OCI-LY7 (cell line): ENCODE results near the gene AGTRAP. TPM values are rescaled to one million over a fixed set of nuclear protein-coding genes. Genes with fewer than 3 reads are reported as not detected.

Source experiments
- BruUV-seq: library from RNA; stranded (reverse); fragments of 400-500 nt; replicated peaks from 2 replicates; lab custom pipeline; 2021; lab: Mats Ljungman, UMichigan
- CTCF ChIA-PET: fragments of 300-600 bp; sonication (Branson Sonifier 250); formaldehyde crosslinking; loops from one replicate; lab custom pipeline; 2022; ENCODE audit warnings: antibody characterized with exemption; ENCODE audit not compliant: unreplicated experiment; lab: Charles Lee
- POLR2A ChIA-PET: fragments of 300-600 bp; sonication (Branson Sonifier 250); formaldehyde crosslinking; loops from one replicate; lab custom pipeline; 2022; ENCODE audit warnings: antibody characterized with exemption; lab: Charles Lee
- DNase-seq: peaks from one replicate; pipeline ENCODE4 v3.0.0-alpha.2; 2015; ENCODE audit warnings: low spot score
- H2AFZ ChIP-seq: fragments of 200-600 bp; sonication (generic), shearing (Covaris generic); 2 replicates; pipeline ENCODE4 v1.6.1; 2014; ENCODE audit warnings: mild to moderate bottlenecking, antibody characterized with exemption, low read length, moderate library complexity
- H3K27ac ChIP-seq: fragments of 200-600 bp; sonication (generic); 2 replicates; pipeline ENCODE4 v1.5.1; 2014; ENCODE audit warnings: mixed run types, low read depth, mild to moderate bottlenecking, moderate library complexity, low read length, inconsistent platforms; ENCODE audit not compliant: poor library complexity, severe bottlenecking
- H3K36me3 ChIP-seq: fragments of 200-600 bp; sonication (generic); 2 replicates; pipeline ENCODE4 v1.6.1; 2014; ENCODE audit warnings: mild to moderate bottlenecking, antibody characterized with exemption, low read length, moderate library complexity, mixed read lengths; ENCODE audit not compliant: insufficient read depth
- H3K4me1 ChIP-seq: fragments of 200-600 bp; sonication (generic); 2 replicates; pipeline ENCODE4 v1.5.1; 2014; ENCODE audit warnings: mild to moderate bottlenecking, low read length; ENCODE audit not compliant: insufficient read depth, poor library complexity, severe bottlenecking
- H3K4me2 ChIP-seq: fragments of 200-600 bp; sonication (generic); 2 replicates; pipeline ENCODE4 v1.6.1; 2014; ENCODE audit warnings: mild to moderate bottlenecking, low read length
- H3K4me3 ChIP-seq: fragments of 200-600 bp; sonication (generic); 2 replicates; pipeline ENCODE4 v1.5.1; 2014; ENCODE audit warnings: mild to moderate bottlenecking, low read depth, low read length; ENCODE audit not compliant: poor library complexity, severe bottlenecking
- H3K79me2 ChIP-seq: fragments of 200-600 bp; sonication (generic); 2 replicates; pipeline ENCODE4 v1.6.1; 2016; ENCODE audit warnings: low read depth, mild to moderate bottlenecking, low read length, moderate library complexity, mixed read lengths; ENCODE audit not compliant: insufficient read depth
- H3K9me2 ChIP-seq: fragments of 200-600 bp; sonication (generic); 2 replicates; pipeline ENCODE4 v1.6.1; 2016; ENCODE audit warnings: mild to moderate bottlenecking, low read length, mixed read lengths; ENCODE audit not compliant: insufficient read depth
- H3K9me3 ChIP-seq: fragments of 200-600 bp; sonication (generic); 2 replicates; pipeline ENCODE4 v1.6.1; 2014; ENCODE audit warnings: mild to moderate bottlenecking, mixed run types, low read length, mixed read lengths
- H4K20me1 ChIP-seq: fragments of 200-600 bp; sonication (generic); 2 replicates; pipeline ENCODE4 v1.6.1; 2014; ENCODE audit warnings: mild to moderate bottlenecking, antibody characterized with exemption, low read length, moderate library complexity, mixed read lengths; ENCODE audit not compliant: insufficient read depth
- CTCF ChIP-seq: fragments of 200-600 bp; sonication (generic); conservative IDR thresholded peaks from 2 replicates; pipeline ENCODE4 v1.5.1; 2014; ENCODE audit warnings: mild to moderate bottlenecking, antibody characterized with exemption, low read length, moderate library complexity, mixed read lengths
- EZH2phosphoT487 ChIP-seq: fragments of 200-600 bp; sonication (generic); IDR thresholded peaks from 2 replicates; pipeline ENCODE4 v1.6.1; 2018; ENCODE audit warnings: low read depth, borderline replicate concordance, mild to moderate bottlenecking, mixed run types, antibody characterized with exemption, low read length, moderate library complexity, mixed read lengths
- intact Hi-C: fragments of 100-400 bp; cut with micrococcal nuclease; formaldehyde crosslinking; loops from one replicate; pipeline ENCODE4 v1.10.0; 2022; ENCODE audit not compliant: unreplicated experiment
- total RNA-seq, 2 experiments: library from RNA; depleted of rRNA in 1 of 2; stranded (reverse); fragments of >200 nt in 1 of 2; shearing (Covaris generic) in 1 of 2; gene quantifications; 2 replicates each; pipeline ENCODE4 v1.2.3, GENCODE V29; 2014 to 2022

Gene AGTRAP
- total RNA-seq, 2 experiments from 2014 or later: 36.1 to 40.0 TPM

- no TSS peak for BruUV-seq
- TF ChIP-seq EZH2phosphoT487: no peak
- TF ChIP-seq CTCF: no peak
- ChIA-PET POLR2A (interaction anchor here (1.2 kb wide), 1 partner anchor 19 kb away, joined by 3 read pairs; no protein-coding TSS in a partner anchor), CTCF (no interaction called here)
- Histone ChIP-seq H3K4me2 (no peak overlapping the region), H4K20me1 (no peaks in the 10 kb centered on the region), H3K9me2 (no peaks in the 10 kb centered on the region), H3K36me3 (no peaks in the 10 kb centered on the region), H3K4me3 (no peak overlapping the region), H2AFZ (no peak overlapping the region), H3K79me2 (no peaks in the 10 kb centered on the region), H3K9me3 (no peaks in the 10 kb centered on the region), H3K27ac (no peak overlapping the region), H3K4me1 (no peaks in the 10 kb centered on the region)
- DNase-seq: no peak
- intact Hi-C loops: no loop called here
These were observed 31.8 kb upstream of the AGTRAP start for GRCh38 chr1:11704194-11704529.

GRCh38 chr1:11704691-11705475 lies 31.1 kb upstream of the AGTRAP start:
- no TSS peak for BruUV-seq
- Histone ChIP-seq H3K4me2 (no peak overlapping the region), H4K20me1 (no peaks in the 10 kb centered on the region), H3K27ac (no peak overlapping the region), H2AFZ (no peak overlapping the region), H3K36me3 (no peaks in the 10 kb centered on the region), H3K79me2 (no peaks in the 10 kb centered on the region), H3K4me3 (no peak overlapping the region), H3K4me1 (no peaks in the 10 kb centered on the region), H3K9me2 (no peaks in the 10 kb centered on the region), H3K9me3 (no peaks in the 10 kb centered on the region)
- ChIA-PET POLR2A (interaction anchor here (1.2 kb wide), 1 partner anchor 20 kb away, joined by 3 read pairs; no protein-coding TSS in a partner anchor), CTCF (no interaction called here)
- TF ChIP-seq EZH2phosphoT487 (no peak), CTCF (no peak)
- no peak for DNase-seq
- intact Hi-C loops: no loop called here

GRCh38 chr1:11705596-11705995 lies 30.3 kb upstream of the AGTRAP start:
- no peaks in the 10 kb centered on the region for H3K9me2 ChIP-seq
- H3K9me3 ChIP-seq: no peaks in the 10 kb centered on the region
- ChIA-PET CTCF (no interaction called here), POLR2A (no interaction called here)
- no peaks in the 10 kb centered on the region for H4K20me1 ChIP-seq
- H3K79me2 ChIP-seq: no peaks in the 10 kb centered on the region
- H2AFZ ChIP-seq: no peak overlapping the region
- no peak for DNase-seq
- no TSS peak for BruUV-seq
- no peaks in the 10 kb centered on the region for H3K36me3 ChIP-seq
- TF ChIP-seq EZH2phosphoT487 (no peak), CTCF (no peak)
- no peaks in the 10 kb centered on the region for H3K4me1 ChIP-seq
- H3K4me2 ChIP-seq: no peak overlapping the region
- no peak overlapping the region for H3K4me3 ChIP-seq
- intact Hi-C loops: no loop called here
- H3K27ac ChIP-seq: no peak overlapping the region
